Keratinocyte (primary cell): ENCODE results near the gene TAL1. TPM values are rescaled to one million over a fixed set of nuclear protein-coding genes. Genes with fewer than 3 reads are reported as not detected.

Experiments used
- DNase-seq: peaks from one replicate; pipeline ENCODE4 v3.0.0-alpha.2; 2011; ENCODE audit warnings: low read depth, missing footprints, low spot score
- FAIRE-seq: peaks from 2 replicates; lab custom pipeline; 2011; peaks lifted over from hg19 to GRCh38; lab: Jason Lieb, UNC
- H2AFZ ChIP-seq: 2 replicates; pipeline ENCODE4 v1.6.0; 2012; ENCODE audit warnings: low read length, control low read depth, inconsistent platforms; ENCODE audit not compliant: control insufficient read depth
- H3K27ac ChIP-seq: 2 replicates; pipeline ENCODE4 v1.5.1; 2011; ENCODE audit warnings: low read length; ENCODE audit not compliant: control insufficient read depth, insufficient read depth
- H3K27me3 ChIP-seq: 3 replicates; pipeline ENCODE4 v1.6.0; 2011; ENCODE audit warnings: low read length; ENCODE audit not compliant: control insufficient read depth, insufficient read depth; ENCODE audit errors: extremely low read depth
- H3K36me3 ChIP-seq, 2 experiments: 2 replicates in 1 of 2; 3 replicates in 1 of 2; pipeline ENCODE4 v1.5.1; 2011; ENCODE audit warnings: low read length in 2 of 2, mild to moderate bottlenecking in 1 of 2; ENCODE audit not compliant: control insufficient read depth in 2 of 2, insufficient read depth in 2 of 2; ENCODE audit errors: extremely low read depth in 1 of 2
- H3K4me1 ChIP-seq: 3 replicates; pipeline ENCODE4 v1.5.1; 2011; ENCODE audit warnings: low read length; ENCODE audit not compliant: control insufficient read depth, insufficient read depth; ENCODE audit errors: extremely low read depth
- H3K4me2 ChIP-seq: 3 replicates; pipeline ENCODE4 v1.6.0; 2011; ENCODE audit warnings: low read depth, low read length; ENCODE audit not compliant: control insufficient read depth, insufficient read depth; ENCODE audit errors: extremely low read depth
- H3K4me3 ChIP-seq, 3 experiments: fragments of 200-600 bp in 1 of 3; sonication (generic) in 1 of 3; 2 replicates in 2 of 3; 3 replicates in 1 of 3; pipeline ENCODE4 v1.5.1; 2011 to 2016; ENCODE audit warnings: low read length in 3 of 3, mild to moderate bottlenecking in 3 of 3, control low read depth in 2 of 3, inconsistent platforms in 1 of 3, low read depth in 1 of 3, mixed read lengths in 1 of 3, mixed run types in 1 of 3, moderate library complexity in 1 of 3; ENCODE audit not compliant: control insufficient read depth in 2 of 3, insufficient read depth in 2 of 3; ENCODE audit errors: extremely low read depth in 1 of 3
- H3K79me2 ChIP-seq: 2 replicates; pipeline ENCODE4 v1.6.0; 2012; ENCODE audit warnings: low read length; ENCODE audit not compliant: control insufficient read depth, insufficient read depth
- H3K9ac ChIP-seq: 3 replicates; pipeline ENCODE4 v1.6.0; 2011; ENCODE audit warnings: low read length; ENCODE audit not compliant: control insufficient read depth, insufficient read depth; ENCODE audit errors: extremely low read depth
- H3K9me1 ChIP-seq: 3 replicates; pipeline ENCODE4 v1.6.0; 2011; ENCODE audit warnings: low read length; ENCODE audit not compliant: control insufficient read depth, insufficient read depth; ENCODE audit errors: extremely low read depth
- H3K9me3 ChIP-seq: 2 replicates; pipeline ENCODE4 v1.5.1; 2012; ENCODE audit warnings: low read depth, low read length; ENCODE audit not compliant: control insufficient read depth
- H4K20me1 ChIP-seq: 3 replicates; pipeline ENCODE4 v1.6.0; 2011; ENCODE audit warnings: low read length; ENCODE audit not compliant: control insufficient read depth, insufficient read depth; ENCODE audit errors: extremely low read depth
- EZH2 ChIP-seq: IDR thresholded peaks from one replicate; pipeline ENCODE4 v1.6.1; 2012; ENCODE audit warnings: inconsistent platforms, mild to moderate bottlenecking, low read length, moderate library complexity
- dilution Hi-C: fragments of 300-500 bp; cut with MboI; formaldehyde crosslinking; loops from one replicate; pipeline ENCODE4 v1.7.0; 2020; ENCODE audit warnings: low sequenced_read_pairs; ENCODE audit not compliant: extremely low pct_ligation_motif_present
- polyA plus RNA-seq, 5 experiments: library from polyadenylated mRNA; depleted of rRNA in 3 of 5; stranded (reverse) in 3 of 5; stranded (forward) in 1 of 5; unstranded in 1 of 5; fragments of >200 nt; gene quantifications; 1 replicate in 1 of 5; 2 replicates in 3 of 5; 3 replicates in 1 of 5; pipeline versions ENCODE4 v1.2.1 to v1.2.3, GENCODE V29; 2011 to 2012; ENCODE audit warnings: missing spikeins in 2 of 5, low read depth in 1 of 5, low replicate concordance in 1 of 5
- TF ChIP-seq, protein P1 (sequence below), 3 experiments: IDR thresholded peaks in 1 of 3; conservative IDR thresholded peaks in 1 of 3; optimal IDR thresholded peaks in 1 of 3; 2 replicates in 2 of 3; 3 replicates in 1 of 3; pipeline versions ENCODE3 to v1.5.1; 2011; ENCODE audit warnings: low read length in 3 of 3, mild to moderate bottlenecking in 3 of 3, moderate library complexity in 2 of 3, control low read depth in 1 of 3, inconsistent platforms in 1 of 3; ENCODE audit not compliant: insufficient read depth in 2 of 3; ENCODE audit errors: extremely low read depth in 1 of 3

The TAL1 gene
- polyA plus RNA-seq, 1 donor (not counting 4 experiments of a cell fraction or from before 2014, with no cell fraction given): not detected

DNA sequence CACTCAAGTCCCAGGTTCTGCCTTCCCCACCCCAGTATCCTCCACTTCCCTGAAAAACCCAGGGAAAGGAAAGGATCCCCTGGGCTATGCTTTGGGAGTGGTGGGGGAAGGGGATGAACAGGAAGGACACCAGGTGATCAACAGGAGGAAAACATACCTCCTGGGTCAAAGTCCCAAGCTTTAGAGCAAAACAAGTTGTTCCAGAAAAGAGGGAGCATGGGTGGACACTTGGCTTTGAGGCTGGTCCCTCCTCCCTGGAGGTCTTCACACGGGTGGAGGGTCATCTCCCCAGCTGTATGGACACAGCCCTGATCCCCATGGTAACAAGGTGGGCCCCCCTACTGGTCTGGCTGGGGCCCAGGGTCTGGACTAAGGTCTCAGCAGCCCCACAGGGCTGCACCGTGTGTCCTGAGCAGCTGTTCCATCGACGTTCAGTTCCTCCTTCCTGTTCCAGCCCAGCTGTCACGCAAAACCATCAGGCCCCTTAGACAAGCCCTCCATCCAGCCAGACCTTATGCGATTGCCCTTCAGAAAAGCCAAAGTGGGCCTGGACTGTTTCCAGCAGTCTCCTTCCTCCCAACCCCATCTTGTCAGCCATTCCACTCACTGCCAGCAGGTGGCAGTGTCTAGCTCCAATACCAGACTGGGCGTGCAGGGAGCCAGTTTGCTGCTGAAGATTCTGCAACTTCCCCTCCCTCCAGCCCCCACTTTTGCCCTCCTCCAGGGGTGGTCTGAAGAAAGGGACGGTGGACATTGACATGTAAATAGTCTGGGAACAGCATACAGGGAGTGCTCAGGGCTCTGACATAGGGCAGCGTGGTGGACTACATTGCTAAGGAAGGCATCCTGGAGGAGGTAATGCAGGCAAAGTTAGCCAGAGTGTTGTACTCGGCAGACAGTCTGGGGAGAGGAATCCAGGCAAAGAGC is 39.3 kb downstream of the TAL1 start:
- Histone ChIP-seq H3K4me2 (no peak overlapping the region), H3K36me3 (no peaks in the 10 kb centered on the region), H4K20me1 (no peaks in the 10 kb centered on the region), H3K4me3 (no peak overlapping the region), H2AFZ (no peak overlapping the region), H3K9me1 (no peaks in the 10 kb centered on the region), H3K27me3 (no peaks in the 10 kb centered on the region), H3K9me3 (no peaks in the 10 kb centered on the region), H3K79me2 (no peaks in the 10 kb centered on the region), H3K27ac (no peak overlapping the region), H3K4me1 (peaks cover 26% of the 10 kb centered on the region), H3K9ac (no peak overlapping the region)
- DNase-seq (no peak), FAIRE-seq (peak; percentile 79)
- dilution Hi-C loops: no loop called here
- no peak for TF ChIP-seq EZH2
- TF ChIP-seq, protein P1, sequence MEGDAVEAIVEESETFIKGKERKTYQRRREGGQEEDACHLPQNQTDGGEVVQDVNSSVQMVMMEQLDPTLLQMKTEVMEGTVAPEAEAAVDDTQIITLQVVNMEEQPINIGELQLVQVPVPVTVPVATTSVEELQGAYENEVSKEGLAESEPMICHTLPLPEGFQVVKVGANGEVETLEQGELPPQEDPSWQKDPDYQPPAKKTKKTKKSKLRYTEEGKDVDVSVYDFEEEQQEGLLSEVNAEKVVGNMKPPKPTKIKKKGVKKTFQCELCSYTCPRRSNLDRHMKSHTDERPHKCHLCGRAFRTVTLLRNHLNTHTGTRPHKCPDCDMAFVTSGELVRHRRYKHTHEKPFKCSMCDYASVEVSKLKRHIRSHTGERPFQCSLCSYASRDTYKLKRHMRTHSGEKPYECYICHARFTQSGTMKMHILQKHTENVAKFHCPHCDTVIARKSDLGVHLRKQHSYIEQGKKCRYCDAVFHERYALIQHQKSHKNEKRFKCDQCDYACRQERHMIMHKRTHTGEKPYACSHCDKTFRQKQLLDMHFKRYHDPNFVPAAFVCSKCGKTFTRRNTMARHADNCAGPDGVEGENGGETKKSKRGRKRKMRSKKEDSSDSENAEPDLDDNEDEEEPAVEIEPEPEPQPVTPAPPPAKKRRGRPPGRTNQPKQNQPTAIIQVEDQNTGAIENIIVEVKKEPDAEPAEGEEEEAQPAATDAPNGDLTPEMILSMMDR (optimal IDR thresholded peaks at IDR 0.05 in 1 of 3, IDR thresholded peaks at IDR 0.05 in 1 of 3, conservative IDR thresholded peaks at IDR 0.05 in 1 of 3; ENCODE audit: extremely low read depth in 1 of 3, insufficient read depth in 2 of 3, low read length in 3 of 3): peak; percentile 94 to 98 (median 98)

DNA sequence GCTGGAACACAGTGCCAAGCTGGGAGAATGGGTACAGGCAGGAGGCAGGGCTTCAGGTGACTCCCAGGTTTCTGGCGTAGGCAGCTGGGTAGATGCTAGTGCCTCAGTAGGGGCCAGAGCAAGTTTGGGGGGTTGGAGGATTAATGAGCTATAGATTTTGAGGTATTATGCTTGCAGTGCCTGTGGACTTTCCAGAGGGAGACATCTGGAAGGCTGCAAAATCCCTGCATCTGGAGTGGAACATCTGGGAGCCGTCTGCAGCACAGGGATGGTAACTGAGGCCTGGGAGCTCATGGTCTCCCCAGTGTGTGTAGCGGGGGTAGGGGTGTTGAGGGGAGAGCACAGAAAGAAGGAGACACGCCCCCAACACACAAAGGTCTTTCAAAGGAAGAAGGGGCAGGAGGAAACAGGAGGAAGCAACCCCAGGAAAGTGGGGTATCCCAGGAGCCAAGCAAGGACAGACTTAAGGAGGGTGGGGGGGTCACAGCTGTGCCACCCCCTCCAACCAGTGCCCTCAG is 40.0 kb downstream of the TAL1 start:
- dilution Hi-C loops: no loop called here
- H2AFZ ChIP-seq: peak overlapping the region; percentile 29
- no peak overlapping the region for H3K27ac ChIP-seq
- H3K36me3 ChIP-seq: no peaks in the 10 kb centered on the region
- TF ChIP-seq, protein P1 (optimal IDR thresholded peaks at IDR 0.05 in 1 of 3, IDR thresholded peaks at IDR 0.05 in 1 of 3, conservative IDR thresholded peaks at IDR 0.05 in 1 of 3; ENCODE audit: extremely low read depth in 1 of 3, insufficient read depth in 2 of 3, low read length in 3 of 3): no peak
- no peak for TF ChIP-seq EZH2
- H3K9me3 ChIP-seq: no peaks in the 10 kb centered on the region
- no peak overlapping the region for H3K4me3 ChIP-seq
- FAIRE-seq (no peak), DNase-seq (no peak)
- no peaks in the 10 kb centered on the region for H4K20me1 ChIP-seq
- H3K4me2 ChIP-seq: no peak overlapping the region
- H3K9me1 ChIP-seq: no peaks in the 10 kb centered on the region
- no peaks in the 10 kb centered on the region for H3K79me2 ChIP-seq
- H3K27me3 ChIP-seq: no peaks in the 10 kb centered on the region
- no peak overlapping the region for H3K9ac ChIP-seq
- peaks cover 26% of the 10 kb centered on the region for H3K4me1 ChIP-seq
